GM23338 (cell line): ENCODE data around the gene PABPC1L2B. TPM values are rescaled to one million over a fixed set of nuclear protein-coding genes. Genes with fewer than 3 reads are reported as not detected.
"Not testable (repeated sequence)": the region's sequence is repeated elsewhere in the genome, so short reads cannot be mapped to it uniquely, and the experiment has no call there.

Experiments
- ATAC-seq: fragments of 200-7000 bp; cut with Tn5 transposase; 3 replicates; pipeline ENCODE4 v1.9.1; 2020
- DNase-seq: peaks from one replicate; pipeline ENCODE4 v3.0.0-alpha.2; 2015; ENCODE audit warnings: low spot score
- H2AFZ ChIP-seq: fragments of 200-600 bp; sonication (generic); 2 replicates; pipeline ENCODE4 v1.8.0; 2016; ENCODE audit warnings: antibody characterized with exemption, mild to moderate bottlenecking, moderate library complexity
- H3F3A ChIP-seq: fragments of 200-600 bp; sonication (generic); replicated peaks from 2 replicates; pipeline ENCODE4 v1.8.0; 2017; ENCODE audit warnings: antibody characterized with exemption, mixed run types, low read depth
- H3K27ac ChIP-seq: fragments of 200-600 bp; sonication (generic); 2 replicates; pipeline ENCODE4 v1.6.1; 2016; ENCODE audit warnings: low read depth
- H3K27me3 ChIP-seq: fragments of 200-600 bp; sonication (generic); 2 replicates; pipeline ENCODE4 v1.8.0; 2016; ENCODE audit warnings: mild to moderate bottlenecking, mixed run types, moderate library complexity; ENCODE audit not compliant: insufficient read depth
- H3K36me3 ChIP-seq: fragments of 200-600 bp; sonication (generic); 2 replicates; pipeline ENCODE4 v1.8.0; 2016; ENCODE audit warnings: mild to moderate bottlenecking; ENCODE audit not compliant: insufficient read depth
- H3K4me1 ChIP-seq: fragments of 200-600 bp; sonication (generic); 2 replicates; pipeline ENCODE4 v1.8.0; 2016; ENCODE audit warnings: mild to moderate bottlenecking, moderate library complexity; ENCODE audit not compliant: insufficient read depth
- H3K4me2 ChIP-seq: fragments of 200-600 bp; sonication (generic); 2 replicates; pipeline ENCODE4 v1.7.1; 2017; ENCODE audit warnings: mixed run types
- H3K4me3 ChIP-seq: fragments of 200-600 bp; sonication (generic); 2 replicates; pipeline ENCODE4 v1.6.1; 2016; ENCODE audit warnings: mixed run types
- H3K79me2 ChIP-seq: fragments of 200-600 bp; sonication (generic); replicated peaks from 2 replicates; pipeline ENCODE4 v1.8.0; 2017; ENCODE audit warnings: mild to moderate bottlenecking; ENCODE audit not compliant: insufficient read depth
- H3K9me2 ChIP-seq: fragments of 200-600 bp; sonication (generic); 2 replicates; pipeline ENCODE4 v1.8.0; 2017; ENCODE audit not compliant: insufficient read depth
- H4K20me1 ChIP-seq: fragments of 200-600 bp; sonication (generic); replicated peaks from 2 replicates; pipeline ENCODE4 v1.8.0; 2017; ENCODE audit warnings: mild to moderate bottlenecking; ENCODE audit not compliant: insufficient read depth
- H3K27ac Mint-ChIP-seq: 2 replicates; pipeline ENCODE4 v1.8.0; 2020; ENCODE audit warnings: inconsistent platforms, mild to moderate bottlenecking, moderate library complexity, mixed read lengths
- H3K27me3 Mint-ChIP-seq: 3 replicates; pipeline ENCODE4 v1.8.0; 2022; ENCODE audit warnings: low read depth, mild to moderate bottlenecking, moderate library complexity, mixed read lengths, inconsistent platforms; ENCODE audit not compliant: insufficient read depth, poor library complexity
- H3K36me3 Mint-ChIP-seq: 3 replicates; pipeline ENCODE4 v1.8.0; 2021; ENCODE audit warnings: low read depth, mild to moderate bottlenecking, inconsistent platforms, moderate library complexity, mixed read lengths
- H3K4me1 Mint-ChIP-seq: 3 replicates; pipeline ENCODE4 v1.8.0; 2020; ENCODE audit warnings: mild to moderate bottlenecking, inconsistent platforms, mixed read lengths
- H3K4me3 Mint-ChIP-seq: 3 replicates; pipeline ENCODE4 v1.8.0; 2021; ENCODE audit warnings: moderate library complexity, mild to moderate bottlenecking, inconsistent platforms, mixed read lengths
- H3K9me3 Mint-ChIP-seq: 3 replicates; pipeline ENCODE4 v1.8.0; 2020; ENCODE audit warnings: moderate library complexity, mild to moderate bottlenecking, inconsistent platforms, mixed read lengths
- long read RNA-seq: library from polyadenylated mRNA; unstranded; transcript quantifications from one replicate; pipeline ENCODE4 v2.0.0, GENCODE V29; 2020; ENCODE audit not compliant: unreplicated experiment
- polyA plus RNA-seq: library from polyadenylated mRNA; unstranded; fragments of >200 nt; fragmentation: Nextera tagmentation; extraction: Ambion mirVana; gene quantifications from 2 replicates; pipeline ENCODE4 v1.2.1, GENCODE V29; 2016
- total RNA-seq: library from RNA; depleted of rRNA; stranded (reverse); fragments of >200 nt; shearing (Covaris generic); gene quantifications from 2 replicates; pipeline ENCODE4 v1.2.3, GENCODE V29; 2014; rRNA removed

The PABPC1L2B gene
- total RNA-seq: 0.19 TPM in 1 of 2 replicates, not detected in the other
- 0.27 and 0.87 TPM in 2 replicates for polyA plus RNA-seq
- long read RNA-seq: 0 reads

DNA sequence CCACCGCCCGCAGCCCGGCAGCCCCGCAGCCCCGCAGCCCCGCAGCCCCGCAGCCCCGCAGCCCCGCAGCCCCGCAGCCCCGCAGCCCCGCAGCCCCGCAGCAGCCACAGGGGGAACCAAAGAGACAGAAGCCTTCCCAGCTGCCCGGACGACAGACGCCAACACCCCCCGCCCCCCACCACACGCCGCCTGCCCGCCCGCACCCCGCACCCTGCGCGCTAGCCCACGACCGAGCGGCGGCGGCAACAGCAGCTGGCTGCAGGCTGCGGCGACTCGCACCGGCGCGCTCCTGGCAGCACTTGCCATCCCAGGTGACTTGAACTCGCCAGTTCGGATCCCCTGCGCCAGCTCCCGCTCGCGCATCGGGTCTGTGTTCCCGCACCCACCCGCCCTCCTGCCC is at the start of gene PABPC1L2B:
PABPC1L2B (plus strand) TSS at position 207 of the 400 bp plus-strand sequence. CDS start 704 bp downstream, outside the sequence.
- H3K9me2 ChIP-seq, H3K9me3 Mint-ChIP-seq, H4K20me1 ChIP-seq, DNase-seq, H3K4me3 Mint-ChIP-seq, H3K27me3 Mint-ChIP-seq, H3K4me1 Mint-ChIP-seq, H3K36me3 ChIP-seq, H3K36me3 Mint-ChIP-seq, H3K79me2 ChIP-seq, H3K4me3 ChIP-seq, H3K27ac ChIP-seq, H3F3A ChIP-seq, H3K4me1 ChIP-seq, H3K27ac Mint-ChIP-seq, H2AFZ ChIP-seq, H3K4me2 ChIP-seq: not testable (repeated sequence)
- H3K27me3 ChIP-seq: peaks cover 23% of the 10 kb centered on the region
- peak; percentile 45 for ATAC-seq

DNA sequence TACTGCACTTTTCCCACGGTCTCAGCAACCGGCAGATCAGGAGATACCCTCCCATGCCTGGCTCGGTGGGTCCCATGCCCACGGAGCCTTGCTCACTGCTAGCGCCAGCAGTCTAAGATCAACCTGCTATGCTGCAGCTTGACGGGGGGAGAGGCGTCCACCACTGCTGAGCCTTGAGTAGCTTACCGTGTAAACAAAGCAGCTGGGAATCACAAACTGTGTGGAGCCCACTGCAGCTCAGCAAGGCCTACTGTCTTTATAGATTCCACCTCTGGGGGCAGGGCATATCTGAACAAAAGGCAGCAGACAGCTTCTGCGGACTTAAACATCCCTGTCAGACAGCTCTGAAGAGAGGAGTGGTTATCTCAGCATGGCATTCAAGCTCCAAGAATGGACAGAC is 42.8 kb upstream of the PABPC1L2B start:
- not testable (repeated sequence) for H3K36me3 Mint-ChIP-seq, H3K9me3 Mint-ChIP-seq
- peak; percentile 42 for ATAC-seq

DNA sequence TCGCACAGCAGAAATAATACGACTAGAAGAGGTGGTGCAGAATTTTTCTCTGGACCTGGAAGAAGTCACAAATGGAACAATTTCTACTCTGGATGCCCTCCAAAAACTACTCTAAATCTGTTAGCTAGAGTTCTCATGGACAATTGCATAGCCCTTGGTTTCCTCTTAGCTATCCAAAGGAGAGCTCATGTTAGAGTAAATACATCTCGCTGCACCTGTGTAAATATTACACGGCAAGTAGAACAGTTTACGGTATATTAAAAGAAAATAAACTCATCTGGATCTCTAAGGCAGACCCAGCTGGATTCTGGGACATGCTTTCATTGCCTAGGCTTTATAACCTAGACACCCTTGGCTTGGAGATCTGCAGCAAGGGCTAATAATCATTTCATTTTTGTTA is 30.9 kb upstream of the PABPC1L2B start:
- not testable (repeated sequence) for H3K36me3 ChIP-seq, DNase-seq, H4K20me1 ChIP-seq, H3K79me2 ChIP-seq, H3K27ac ChIP-seq, H3K9me2 ChIP-seq, H3K4me2 ChIP-seq, H3K4me3 ChIP-seq, H3K36me3 Mint-ChIP-seq, H3K27me3 ChIP-seq, H3K4me1 Mint-ChIP-seq, H2AFZ ChIP-seq, H3K4me1 ChIP-seq, H3K9me3 Mint-ChIP-seq, ATAC-seq, H3F3A ChIP-seq, H3K27ac Mint-ChIP-seq, H3K4me3 Mint-ChIP-seq, H3K27me3 Mint-ChIP-seq

More for the DNA sequence above, 42.8 kb upstream of the PABPC1L2B start:
- H3K4me2 ChIP-seq, H3K27ac ChIP-seq, H3K4me1 Mint-ChIP-seq, H2AFZ ChIP-seq, H3K27me3 Mint-ChIP-seq, H3K9me2 ChIP-seq, DNase-seq, H3K27me3 ChIP-seq, H3K4me1 ChIP-seq, H3K4me3 ChIP-seq, H3K79me2 ChIP-seq, H3F3A ChIP-seq, H3K36me3 ChIP-seq, H3K27ac Mint-ChIP-seq, H3K4me3 Mint-ChIP-seq, H4K20me1 ChIP-seq: not testable (repeated sequence)

DNA sequence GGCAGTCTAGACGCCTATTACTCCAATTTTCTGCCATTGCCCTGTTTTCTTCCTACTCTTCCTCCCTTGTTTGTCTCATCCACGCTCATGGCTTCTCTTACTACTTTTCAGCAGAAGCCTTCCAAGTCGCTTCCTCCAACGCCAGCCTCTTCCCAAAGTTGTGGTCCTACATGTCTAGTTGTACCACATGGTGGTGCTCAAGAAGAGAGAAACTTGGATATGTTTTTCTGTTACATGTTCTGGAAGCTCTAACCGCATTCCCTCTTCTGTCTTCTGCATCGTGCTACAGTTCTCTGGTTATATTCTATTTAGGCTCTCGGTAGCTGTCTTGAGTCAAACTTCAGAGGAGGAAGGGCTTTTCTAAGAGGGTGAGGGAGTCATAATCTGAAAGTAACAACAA is 27.9 kb upstream of the PABPC1L2B start:
- not testable (repeated sequence) for ATAC-seq, H3K4me1 ChIP-seq, H2AFZ ChIP-seq, H3K27me3 Mint-ChIP-seq, H4K20me1 ChIP-seq, DNase-seq, H3K79me2 ChIP-seq, H3K27ac Mint-ChIP-seq, H3K36me3 ChIP-seq, H3K4me3 ChIP-seq, H3K4me1 Mint-ChIP-seq, H3K4me3 Mint-ChIP-seq, H3F3A ChIP-seq, H3K9me2 ChIP-seq, H3K27me3 ChIP-seq, H3K9me3 Mint-ChIP-seq, H3K4me2 ChIP-seq, H3K27ac ChIP-seq, H3K36me3 Mint-ChIP-seq

DNA sequence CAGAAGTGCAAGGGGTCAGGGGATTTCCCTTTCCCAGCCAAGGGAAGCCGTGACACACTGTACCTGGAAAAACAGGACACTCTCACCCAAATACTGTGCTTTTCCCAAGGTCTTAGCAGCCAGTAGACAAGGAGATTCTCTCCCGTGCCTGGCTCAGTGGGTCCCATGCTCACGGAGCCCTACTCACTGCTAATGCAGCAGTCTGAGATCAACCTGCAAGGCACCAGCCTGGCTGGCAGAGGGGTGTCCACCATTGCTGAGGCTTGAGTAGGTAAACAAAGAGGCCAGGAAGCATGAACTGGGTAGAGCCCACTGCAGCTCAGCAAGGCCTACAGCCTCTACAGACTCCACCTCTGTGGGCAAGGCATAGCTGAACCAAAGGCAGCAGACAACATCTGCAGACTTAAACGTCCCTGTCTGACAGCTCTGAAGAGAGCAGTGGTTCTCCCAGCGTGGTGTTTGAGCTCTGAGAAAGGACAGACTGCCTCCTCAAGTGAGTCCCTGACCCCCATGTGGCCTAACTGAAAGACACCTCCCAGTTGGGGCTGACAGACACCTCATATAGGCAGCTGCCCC is 21.8 kb upstream of the PABPC1L2B start:
- H4K20me1 ChIP-seq, H3K9me3 Mint-ChIP-seq, H3K27ac ChIP-seq, H3K4me1 Mint-ChIP-seq, ATAC-seq, H3K4me3 Mint-ChIP-seq, H3K79me2 ChIP-seq, H3F3A ChIP-seq, DNase-seq, H2AFZ ChIP-seq, H3K4me3 ChIP-seq, H3K4me2 ChIP-seq, H3K27ac Mint-ChIP-seq, H3K36me3 ChIP-seq, H3K27me3 ChIP-seq, H3K27me3 Mint-ChIP-seq, H3K9me2 ChIP-seq, H3K4me1 ChIP-seq, H3K36me3 Mint-ChIP-seq: not testable (repeated sequence)

DNA sequence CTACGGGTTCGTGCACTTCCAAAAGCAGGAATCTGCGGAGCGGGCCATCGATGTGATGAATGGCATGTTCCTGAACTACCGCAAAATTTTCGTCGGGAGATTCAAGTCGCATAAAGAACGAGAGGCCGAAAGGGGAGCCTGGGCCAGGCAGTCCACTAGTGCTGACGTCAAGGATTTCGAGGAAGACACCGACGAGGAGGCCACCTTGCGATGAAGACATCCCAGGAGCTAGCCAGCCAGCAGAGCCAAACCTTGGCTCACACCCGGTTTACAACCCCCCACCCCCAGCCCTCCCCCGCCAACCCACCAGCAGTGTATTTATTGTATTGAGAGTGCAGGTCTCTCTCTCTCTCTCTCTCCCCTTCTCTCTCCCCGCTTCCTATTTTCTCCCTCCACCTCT is 1.3 kb downstream of the PABPC1L2B start:
- 0 out of 3 replicates have a peak overlapping the region, but pooled peaks have one; percentile 43 for H3K4me3 Mint-ChIP-seq
- H3K79me2 ChIP-seq, H3K27ac ChIP-seq, H3K4me2 ChIP-seq, H3K27me3 Mint-ChIP-seq, H3K9me2 ChIP-seq, H3K4me1 ChIP-seq, H3K4me1 Mint-ChIP-seq, H2AFZ ChIP-seq, H3K36me3 Mint-ChIP-seq, H3K36me3 ChIP-seq, DNase-seq, H3F3A ChIP-seq, H4K20me1 ChIP-seq, H3K9me3 Mint-ChIP-seq, H3K27ac Mint-ChIP-seq: not testable (repeated sequence)
- peak; percentile 61 for ATAC-seq
- peaks cover 23% of the 10 kb centered on the region for H3K27me3 ChIP-seq
- 0 out of 2 replicates have a peak overlapping the region, but pooled peaks have one; percentile 35 for H3K4me3 ChIP-seq
